IPS-20b (cell line): ENCODE measurements around the gene SALL3.

ENCODE experiments used
- H3K27ac ChIP-seq: one replicate; pipeline ENCODE4 v1.5.1; 2013; ENCODE audit warnings: low read length
- H3K27me3 ChIP-seq: 2 replicates; pipeline ENCODE4 v1.6.1; 2013; ENCODE audit warnings: mild to moderate bottlenecking, low read length, inconsistent platforms; ENCODE audit not compliant: insufficient read depth
- H3K36me3 ChIP-seq: 2 replicates; pipeline ENCODE4 v1.6.1; 2013; ENCODE audit warnings: low read depth, mild to moderate bottlenecking, inconsistent platforms, low read length, moderate library complexity; ENCODE audit not compliant: insufficient read depth
- H3K4me1 ChIP-seq: 2 replicates; pipeline ENCODE4 v1.6.1; 2013; ENCODE audit warnings: mild to moderate bottlenecking, control low read depth, inconsistent platforms, low read length, moderate library complexity; ENCODE audit not compliant: insufficient read depth
- H3K4me3 ChIP-seq: 2 replicates; pipeline ENCODE4 v1.5.1; 2013; ENCODE audit warnings: mild to moderate bottlenecking, low read length, inconsistent platforms
- H3K9ac ChIP-seq: 2 replicates; pipeline ENCODE4 v1.6.1; 2013; ENCODE audit warnings: low read depth, mild to moderate bottlenecking, inconsistent platforms, low read length, moderate library complexity
- H3K9me3 ChIP-seq: 2 replicates; pipeline ENCODE4 v1.6.1; 2013; ENCODE audit warnings: mild to moderate bottlenecking, low read depth, low read length, inconsistent platforms; ENCODE audit not compliant: insufficient read depth

Gene SALL3

DNA sequence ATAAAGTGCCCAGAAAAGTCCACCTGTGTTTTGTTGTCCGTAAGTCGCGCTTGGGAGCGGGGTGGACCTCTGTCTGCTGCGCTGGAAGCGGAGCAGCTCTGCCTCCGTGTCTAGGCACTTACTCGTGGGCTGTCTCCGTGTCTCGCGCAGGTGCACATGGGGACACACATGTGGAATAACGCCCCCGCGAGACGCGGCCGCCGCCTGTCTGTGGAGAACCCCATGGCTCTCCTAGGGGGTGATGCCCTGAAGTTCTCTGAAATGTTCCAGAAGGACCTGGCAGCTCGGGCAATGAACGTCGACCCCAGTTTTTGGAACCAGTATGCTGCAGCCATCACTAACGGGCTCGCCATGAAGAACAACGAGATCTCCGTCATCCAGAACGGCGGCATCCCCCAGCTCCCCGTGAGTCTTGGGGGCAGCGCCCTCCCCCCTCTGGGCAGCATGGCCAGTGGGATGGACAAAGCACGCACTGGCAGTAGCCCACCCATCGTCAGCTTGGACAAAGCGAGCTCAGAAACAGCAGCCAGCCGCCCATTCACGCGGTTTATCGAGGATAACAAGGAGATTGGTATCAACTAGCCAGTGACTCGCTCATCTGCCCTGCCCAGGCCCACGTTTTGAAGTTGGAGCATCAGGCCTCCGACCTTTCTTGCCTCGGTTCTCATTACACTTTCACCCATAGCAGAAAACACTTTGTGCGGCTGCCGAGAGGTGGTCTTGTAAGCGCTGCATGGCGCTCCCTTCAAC, 17.3 kb downstream of the SALL3 start:
- Histone ChIP-seq H3K27ac (no peak overlapping the region), H3K36me3 (peaks cover 87% of the 10 kb centered on the region), H3K27me3 (no peaks in the 10 kb centered on the region), H3K4me3 (no peak overlapping the region), H3K9ac (no peak overlapping the region), H3K9me3 (no peaks in the 10 kb centered on the region), H3K4me1 (no peaks in the 10 kb centered on the region)

DNA sequence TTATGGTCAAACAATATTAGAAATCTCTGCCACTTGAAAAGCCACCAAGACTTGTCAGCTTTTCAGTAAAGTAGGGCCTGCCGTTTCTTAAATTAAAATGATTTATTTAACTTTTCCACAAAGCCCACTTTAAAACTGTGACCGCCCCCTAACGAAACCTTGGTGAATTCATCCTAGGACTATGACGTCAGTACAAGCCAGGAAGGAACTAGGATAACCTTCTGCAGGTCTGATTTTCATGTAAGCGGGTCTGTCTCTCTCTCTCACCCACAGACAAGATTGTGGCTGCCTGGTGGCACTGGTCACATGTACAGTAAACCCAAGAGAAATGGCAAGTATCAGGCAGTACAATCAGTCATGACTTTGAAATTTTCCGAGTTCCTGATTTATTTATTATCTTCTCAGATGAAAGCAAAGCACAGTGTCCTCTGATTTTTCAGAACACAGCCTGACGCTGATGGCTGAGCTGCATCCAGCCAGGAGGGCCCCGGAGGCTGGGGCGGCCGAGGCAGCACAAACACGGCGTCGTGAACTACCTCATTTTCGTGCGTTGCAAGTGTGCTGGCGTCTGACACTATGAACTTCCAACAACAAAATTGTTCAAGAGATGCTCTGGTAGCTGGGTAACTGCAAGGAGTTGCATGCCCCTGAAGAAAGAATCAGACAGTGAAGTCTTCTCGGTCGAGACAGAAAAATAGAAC, 18.9 kb downstream of the SALL3 start:
- no peaks in the 10 kb centered on the region for H3K4me1 ChIP-seq
- H3K36me3 ChIP-seq, result peaks cover 97% of the 10 kb centered on the region
- no peaks in the 10 kb centered on the region for H3K27me3 ChIP-seq

DNA sequence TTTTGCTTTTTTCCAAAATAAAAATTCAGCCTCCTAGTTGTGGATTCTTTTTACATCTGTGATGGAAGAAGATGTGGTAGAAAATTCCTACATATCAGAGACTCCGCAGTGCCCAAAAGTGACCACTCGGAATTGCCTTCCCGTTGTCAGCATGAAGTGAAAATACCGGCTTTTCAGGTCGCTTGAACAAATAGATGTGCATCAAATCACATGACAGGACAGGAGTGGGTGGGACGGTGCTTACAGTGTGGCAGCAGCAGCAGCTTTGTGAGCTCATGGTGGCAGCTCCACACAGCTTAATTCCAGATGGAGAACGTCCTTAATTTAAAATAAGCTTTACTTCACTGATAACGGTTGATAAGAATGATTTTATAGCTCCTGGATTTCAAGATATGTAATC, 20.3 kb downstream of the SALL3 start:
- no peaks in the 10 kb centered on the region for H3K27me3 ChIP-seq
- H3K36me3 ChIP-seq, result peaks cover 86% of the 10 kb centered on the region
- H3K27ac ChIP-seq, result no peak overlapping the region
- no peaks in the 10 kb centered on the region for H3K4me1 ChIP-seq
- H3K9me3 ChIP-seq, result no peaks in the 10 kb centered on the region
- H3K9ac ChIP-seq, result no peak overlapping the region
- H3K4me3 ChIP-seq, result no peak overlapping the region

More for the DNA sequence above, 18.9 kb downstream of the SALL3 start:
- H3K4me3 ChIP-seq, result no peak overlapping the region
- no peaks in the 10 kb centered on the region for H3K9me3 ChIP-seq
- H3K27ac ChIP-seq, result no peak overlapping the region
- no peak overlapping the region for H3K9ac ChIP-seq

DNA sequence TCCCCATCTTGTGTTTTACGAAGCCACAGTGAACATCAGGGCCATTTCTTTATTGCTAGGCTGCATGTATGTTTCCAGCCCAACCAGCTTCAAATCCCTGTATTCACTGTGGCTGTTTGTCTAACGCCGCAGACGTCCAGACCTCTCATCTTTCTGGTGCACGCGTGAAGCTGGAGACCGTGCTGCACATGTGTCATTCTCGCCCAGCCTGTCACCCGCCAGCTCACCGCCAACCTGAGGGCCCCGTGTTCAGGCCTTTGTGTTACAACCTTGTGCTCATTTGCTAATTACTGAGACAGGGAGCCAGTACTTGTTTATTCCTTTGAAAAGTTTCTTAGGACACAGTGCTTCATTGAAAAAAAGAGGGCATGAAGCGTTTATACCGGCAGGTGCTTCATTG, 21.4 kb downstream of the SALL3 start:
- no peaks in the 10 kb centered on the region for H3K9me3 ChIP-seq
- no peaks in the 10 kb centered on the region for H3K27me3 ChIP-seq
- no peaks in the 10 kb centered on the region for H3K4me1 ChIP-seq
- no peak overlapping the region for H3K27ac ChIP-seq
- H3K36me3 ChIP-seq, result peaks cover 76% of the 10 kb centered on the region
- H3K9ac ChIP-seq, result no peak overlapping the region
- no peak overlapping the region for H3K4me3 ChIP-seq

DNA sequence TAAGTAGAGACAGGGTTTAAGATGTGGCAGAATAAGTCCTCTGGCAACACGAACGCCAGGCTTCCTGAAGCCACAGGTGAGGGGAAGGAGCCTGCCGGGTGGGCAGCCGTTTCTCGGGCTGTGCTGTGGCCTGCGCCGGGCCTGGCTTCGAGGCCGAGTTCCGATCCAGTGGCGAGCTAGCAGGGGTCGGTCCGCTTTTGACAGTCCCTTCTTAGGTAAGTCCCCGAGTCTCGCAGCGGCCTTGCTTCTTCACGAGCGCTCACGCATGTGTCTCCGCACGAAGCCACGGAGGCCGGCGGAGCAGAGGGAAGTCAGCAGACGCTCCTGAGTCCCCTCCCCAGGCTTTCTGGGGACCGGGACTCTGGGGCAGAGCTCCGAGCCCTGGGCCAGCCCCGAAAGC, 26.0 kb downstream of the SALL3 start:
- no peaks in the 10 kb centered on the region for H3K27me3 ChIP-seq
- H3K4me1 ChIP-seq, result no peaks in the 10 kb centered on the region

DNA sequence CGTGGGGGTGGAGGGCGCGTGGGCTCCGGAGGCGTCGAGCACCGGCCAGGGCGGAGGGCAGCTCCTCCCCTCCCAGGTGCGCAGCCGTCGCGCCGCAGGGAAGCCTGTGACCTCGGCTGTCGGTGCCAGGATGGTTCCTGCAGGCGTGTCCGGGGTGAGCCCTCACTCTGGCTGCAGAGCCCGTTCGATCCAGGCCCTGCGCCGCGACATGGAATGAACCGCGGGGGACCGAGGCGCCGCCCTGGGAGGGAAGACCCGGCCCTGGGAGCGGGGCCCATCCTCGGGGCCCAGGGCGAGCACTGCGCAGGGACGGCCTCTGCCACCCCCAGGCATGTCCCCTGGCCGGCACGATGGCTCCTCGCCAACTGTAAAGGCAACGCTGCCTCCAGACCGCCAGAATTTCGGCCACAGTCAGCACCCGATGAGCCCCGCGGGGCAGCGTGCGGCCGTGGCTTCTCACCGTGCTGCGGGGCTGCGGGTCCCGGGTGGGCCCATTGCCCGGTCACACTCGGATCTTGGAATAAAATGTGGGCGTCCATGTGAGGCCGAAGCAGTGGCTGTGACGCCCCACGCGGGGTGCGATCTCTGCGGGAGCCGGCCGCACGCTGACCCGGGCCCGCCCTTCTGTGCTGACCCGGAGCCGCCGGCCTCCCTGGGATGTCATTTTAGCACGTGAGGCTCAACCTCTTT, 26.6 kb downstream of the SALL3 start:
- H3K4me3 ChIP-seq, result no peak overlapping the region
- no peaks in the 10 kb centered on the region for H3K9me3 ChIP-seq
- H3K27me3 ChIP-seq, result no peaks in the 10 kb centered on the region
- H3K9ac ChIP-seq, result no peak overlapping the region
- H3K36me3 ChIP-seq, result peaks cover 24% of the 10 kb centered on the region
- H3K27ac ChIP-seq, result no peak overlapping the region
- no peaks in the 10 kb centered on the region for H3K4me1 ChIP-seq

More for the DNA sequence above, 26.0 kb downstream of the SALL3 start:
- H3K9me3 ChIP-seq, result no peaks in the 10 kb centered on the region
- no peak overlapping the region for H3K4me3 ChIP-seq
- no peak overlapping the region for H3K27ac ChIP-seq
- peaks cover 30% of the 10 kb centered on the region for H3K36me3 ChIP-seq
- no peak overlapping the region for H3K9ac ChIP-seq

DNA sequence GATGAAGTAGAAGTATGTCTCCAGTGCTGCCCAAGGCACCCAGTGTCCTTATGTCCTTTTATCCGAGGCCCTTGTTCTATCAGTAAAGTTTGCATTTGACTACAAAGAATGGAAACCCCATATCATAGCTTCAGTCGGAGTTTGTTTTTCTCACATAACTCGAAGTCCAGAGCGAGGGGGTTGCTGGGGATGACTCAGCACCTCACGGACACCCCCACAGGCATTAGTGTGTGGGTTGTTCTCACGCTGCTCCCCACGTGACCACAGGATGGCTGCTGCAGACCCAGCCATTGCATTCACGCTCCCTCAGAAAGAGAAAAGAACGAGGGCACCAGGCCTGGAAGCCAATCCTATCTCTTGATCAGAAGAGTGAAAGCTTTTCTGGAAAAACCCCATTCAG, 27.8 kb downstream of the SALL3 start:
- H3K27ac ChIP-seq, result no peak overlapping the region
- peaks cover 14% of the 10 kb centered on the region for H3K36me3 ChIP-seq
- H3K4me1 ChIP-seq, result no peaks in the 10 kb centered on the region
- H3K27me3 ChIP-seq, result no peaks in the 10 kb centered on the region
- no peak overlapping the region for H3K9ac ChIP-seq
- H3K9me3 ChIP-seq, result no peaks in the 10 kb centered on the region
- H3K4me3 ChIP-seq, result no peak overlapping the region

DNA sequence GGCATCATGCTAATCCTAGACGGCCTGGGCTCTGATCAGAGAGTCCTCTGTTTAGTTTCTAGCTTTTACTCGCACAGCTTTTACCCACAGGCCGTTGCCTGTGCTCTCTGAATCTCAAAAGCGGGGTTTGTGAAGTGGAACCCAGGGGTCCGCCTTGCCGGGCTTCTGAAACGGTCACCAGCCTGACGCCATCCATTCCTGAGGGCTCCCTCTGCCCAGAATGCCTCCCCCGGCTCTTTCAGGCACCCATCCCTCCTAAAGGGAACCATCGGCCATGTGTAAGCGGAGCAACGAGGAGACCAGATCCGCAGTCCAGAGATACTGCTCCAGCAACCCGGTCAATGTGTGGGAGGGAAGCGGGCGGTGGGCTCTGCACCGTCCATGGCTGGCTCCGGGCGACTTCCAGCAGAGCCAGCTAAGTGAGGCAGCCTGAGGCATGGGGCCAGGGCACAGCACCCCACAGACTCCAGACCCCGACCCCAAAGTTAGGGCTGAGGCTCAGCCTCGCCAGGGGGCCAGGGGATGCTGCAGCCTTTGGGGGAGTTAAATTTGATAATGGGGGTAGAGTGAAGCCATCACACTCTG, 28.8 kb downstream of the SALL3 start:
- Histone ChIP-seq H3K4me3 (no peak overlapping the region), H3K27me3 (no peaks in the 10 kb centered on the region), H3K27ac (no peak overlapping the region), H3K9ac (no peak overlapping the region), H3K9me3 (no peaks in the 10 kb centered on the region), H3K4me1 (no peaks in the 10 kb centered on the region), H3K36me3 (peaks cover 4% of the 10 kb centered on the region)

DNA sequence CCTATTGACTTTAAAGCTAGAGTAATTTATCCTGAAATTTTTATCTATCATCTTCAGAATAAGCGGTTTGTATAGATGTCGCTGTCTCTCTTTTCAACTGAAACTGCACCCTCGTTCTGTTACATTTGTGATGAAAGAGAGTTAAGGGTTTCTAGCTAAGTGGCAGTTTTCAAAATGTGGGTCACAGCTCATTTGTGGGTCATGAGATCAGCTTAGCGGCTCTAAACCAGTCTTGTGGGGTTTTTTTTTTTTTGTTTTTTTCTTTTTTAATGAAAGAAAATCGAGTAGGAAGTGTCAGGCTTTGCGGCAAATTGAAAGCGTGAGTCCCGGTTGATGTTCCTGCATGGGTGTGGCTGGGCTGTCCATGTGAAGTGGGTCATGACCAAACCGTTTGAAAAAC, 31.2 kb downstream of the SALL3 start:
- no peak overlapping the region for H3K4me3 ChIP-seq
- no peaks in the 10 kb centered on the region for H3K9me3 ChIP-seq
- no peak overlapping the region for H3K9ac ChIP-seq
- H3K27ac ChIP-seq, result no peak overlapping the region
- H3K4me1 ChIP-seq, result no peaks in the 10 kb centered on the region
- no peaks in the 10 kb centered on the region for H3K36me3 ChIP-seq
- H3K27me3 ChIP-seq, result no peaks in the 10 kb centered on the region

DNA sequence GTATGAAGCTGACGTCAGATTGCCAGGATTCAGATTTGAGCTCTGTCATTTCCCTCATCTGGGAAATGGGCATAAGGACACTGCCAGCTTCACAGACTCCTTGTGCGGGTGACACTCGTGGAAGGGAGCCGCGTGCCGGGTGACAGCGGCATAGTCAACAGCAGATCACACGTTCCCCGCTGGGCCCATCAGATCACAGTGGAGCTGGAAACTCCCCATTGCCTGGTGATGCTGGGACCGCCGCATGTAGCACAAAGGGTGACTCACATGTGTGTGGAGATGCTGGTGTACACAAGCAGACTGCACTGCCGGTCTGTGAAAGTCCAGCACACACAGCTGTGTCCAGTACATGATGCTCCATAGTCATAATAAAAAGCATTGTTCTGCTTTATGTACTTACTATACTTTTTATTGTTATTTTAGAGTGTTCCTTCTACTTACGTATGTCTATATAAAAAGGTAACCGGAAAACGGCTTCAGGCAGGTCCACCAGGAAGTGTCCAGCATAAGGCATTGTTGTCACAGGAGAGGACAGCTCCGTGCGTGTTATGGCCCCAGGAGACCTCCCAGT, 31.8 kb downstream of the SALL3 start:
- Histone ChIP-seq H3K27me3 (no peaks in the 10 kb centered on the region), H3K27ac (no peak overlapping the region), H3K9me3 (no peaks in the 10 kb centered on the region)

DNA sequence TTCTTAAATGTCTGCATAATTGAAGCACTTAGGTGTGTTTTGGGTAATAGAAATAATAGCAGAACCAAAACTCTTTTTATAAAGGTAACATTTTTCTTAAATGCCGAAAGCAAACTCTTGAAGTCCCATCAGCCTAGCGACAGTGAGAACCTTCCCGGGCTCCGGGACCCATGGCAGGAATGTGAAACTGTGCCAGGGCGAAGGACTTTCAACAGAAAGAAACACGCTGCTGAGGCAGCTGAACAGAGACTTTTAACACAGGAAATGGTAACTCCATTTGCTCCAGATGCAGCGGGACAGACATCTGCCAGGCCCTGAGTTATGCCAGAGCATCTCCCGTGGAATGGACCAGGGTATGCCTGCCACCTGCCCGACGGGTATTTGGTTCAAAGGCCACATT, 34.3 kb downstream of the SALL3 start:
- H3K9ac ChIP-seq, result no peak overlapping the region
- no peaks in the 10 kb centered on the region for H3K27me3 ChIP-seq
- no peaks in the 10 kb centered on the region for H3K36me3 ChIP-seq
- no peak overlapping the region for H3K27ac ChIP-seq
- no peaks in the 10 kb centered on the region for H3K9me3 ChIP-seq
- no peak overlapping the region for H3K4me3 ChIP-seq
- H3K4me1 ChIP-seq, result no peaks in the 10 kb centered on the region

More for the DNA sequence above, 31.8 kb downstream of the SALL3 start:
- Histone ChIP-seq H3K4me1 (no peaks in the 10 kb centered on the region), H3K9ac (no peak overlapping the region), H3K4me3 (no peak overlapping the region), H3K36me3 (no peaks in the 10 kb centered on the region)
